ENCODE data around the gene ETV3. TPM values are rescaled to one million over a fixed set of nuclear protein-coding genes. Genes with fewer than 3 reads are reported as not detected.
"Not testable (repeated sequence)": the region's sequence is repeated elsewhere in the genome, so short reads cannot be mapped to it uniquely, and the experiment has no call there.

ETV3 gene
- total RNA-seq, 2 experiments from 2014 or later: 30.9 to 32.4 TPM

DNA sequence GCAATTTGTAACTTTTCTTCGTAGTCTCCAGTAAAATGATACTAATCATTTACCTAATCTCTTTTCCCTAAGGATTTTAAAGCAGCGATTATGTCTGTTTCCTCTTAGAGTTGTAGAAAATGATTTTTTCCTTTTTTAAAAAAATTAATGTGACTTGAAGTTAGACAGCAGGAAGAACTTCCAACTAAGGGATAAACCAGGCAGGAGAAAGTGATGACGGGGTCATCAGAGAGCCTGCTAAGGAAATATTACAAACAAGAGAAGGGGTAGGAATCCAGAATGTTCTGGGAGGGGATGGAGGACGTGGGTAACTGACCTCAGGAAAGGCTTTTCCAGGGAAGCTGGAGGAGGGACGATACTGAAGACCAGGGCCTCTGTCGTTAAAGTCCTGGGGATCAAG, 29.7 kb downstream of the ETV3 start:
- Mint-ChIP-seq H3K4me3 (no peak overlapping the region), H3K27ac (no peak overlapping the region), H3K36me3 (no peaks in the 10 kb centered on the region), H3K27me3 (peaks cover 28% of the 10 kb centered on the region), H3K4me1 (ENCODE audit: low read depth) (peaks cover 11% of the 10 kb centered on the region), H3K9me3 (no peaks in the 10 kb centered on the region)
- intact Hi-C loops (cut with micrococcal nuclease): loop anchor here (5.0 kb wide), 1 partner anchor 34 kb away; no protein-coding TSS in a partner anchor
- CTCF ChIA-PET: interaction anchor here (2.7 kb wide), 1 partner anchor 18 kb away, joined by 17 read pairs; no protein-coding TSS in a partner anchor
- no peak for DNase-seq
- POLR2A ChIA-PET: no interaction called here

DNA sequence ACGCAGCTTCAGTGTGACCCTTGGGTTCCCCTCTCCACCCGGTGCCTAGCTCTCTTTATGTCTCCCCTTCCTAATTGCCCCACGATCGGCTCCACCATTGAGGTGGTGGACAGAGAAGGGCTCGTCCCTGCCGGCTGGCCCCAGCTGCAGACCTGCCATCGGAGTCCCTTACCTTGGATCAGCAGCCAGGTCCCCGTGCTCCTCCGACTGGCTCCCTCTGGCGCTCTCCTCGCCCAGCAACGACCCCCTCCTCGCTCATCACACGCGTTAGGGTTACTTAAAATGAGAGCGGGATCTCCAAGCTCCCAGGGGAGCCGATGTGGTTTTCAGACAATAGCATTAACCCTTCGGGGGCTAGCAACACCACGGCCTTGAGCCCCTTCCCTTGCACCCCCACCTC, 30.5 kb downstream of the ETV3 start:
- CTCF ChIA-PET: no interaction called here
- intact Hi-C loops (cut with micrococcal nuclease): loop anchor here (5.0 kb wide), 1 partner anchor 35 kb away; no protein-coding TSS in a partner anchor
- Mint-ChIP-seq H3K36me3 (no peaks in the 10 kb centered on the region), H3K4me1 (ENCODE audit: low read depth) (peaks cover 11% of the 10 kb centered on the region), H3K27me3 (peaks cover 28% of the 10 kb centered on the region), H3K27ac (no peak overlapping the region), H3K9me3 (no peaks in the 10 kb centered on the region), H3K4me3 (no peak overlapping the region)
- POLR2A ChIA-PET: no interaction called here
- DNase-seq: no peak

DNA sequence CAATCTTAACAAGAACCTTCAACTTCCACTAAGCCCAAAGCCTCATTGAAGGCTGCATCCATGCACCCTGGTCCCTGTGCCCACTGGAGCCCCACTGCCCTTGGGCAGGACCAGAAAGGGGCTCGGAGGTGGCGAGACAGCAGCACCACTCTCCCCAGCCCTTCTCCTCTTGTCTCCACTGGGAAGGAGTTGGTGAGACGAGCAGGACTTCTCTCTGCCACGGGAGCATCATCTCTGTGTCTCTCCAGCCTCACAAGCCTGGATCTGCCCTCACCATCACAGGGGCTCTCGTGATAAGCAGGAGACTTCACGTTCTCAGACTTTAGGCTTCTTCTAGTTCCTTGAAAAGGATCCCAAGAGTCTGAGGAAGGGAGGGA, 31.4 kb downstream of the ETV3 start:
- H3K9me3 Mint-ChIP-seq: no peaks in the 10 kb centered on the region
- no peaks in the 10 kb centered on the region for H3K36me3 Mint-ChIP-seq
- no peak overlapping the region for H3K27ac Mint-ChIP-seq
- peaks cover 26% of the 10 kb centered on the region for H3K27me3 Mint-ChIP-seq
- no peak for DNase-seq
- CTCF ChIA-PET: interaction anchor here (1.3 kb wide), 2 partner anchors 16 to 17 kb away, joined by 4 read pairs; no protein-coding TSS in a partner anchor
- H3K4me3 Mint-ChIP-seq: no peak overlapping the region
- intact Hi-C loops (cut with micrococcal nuclease): loop anchor here (5.0 kb wide), 1 partner anchor 36 kb away; no protein-coding TSS in a partner anchor
- peaks cover 11% of the 10 kb centered on the region for H3K4me1 Mint-ChIP-seq (ENCODE audit: low read depth)
- POLR2A ChIA-PET: no interaction called here

DNA sequence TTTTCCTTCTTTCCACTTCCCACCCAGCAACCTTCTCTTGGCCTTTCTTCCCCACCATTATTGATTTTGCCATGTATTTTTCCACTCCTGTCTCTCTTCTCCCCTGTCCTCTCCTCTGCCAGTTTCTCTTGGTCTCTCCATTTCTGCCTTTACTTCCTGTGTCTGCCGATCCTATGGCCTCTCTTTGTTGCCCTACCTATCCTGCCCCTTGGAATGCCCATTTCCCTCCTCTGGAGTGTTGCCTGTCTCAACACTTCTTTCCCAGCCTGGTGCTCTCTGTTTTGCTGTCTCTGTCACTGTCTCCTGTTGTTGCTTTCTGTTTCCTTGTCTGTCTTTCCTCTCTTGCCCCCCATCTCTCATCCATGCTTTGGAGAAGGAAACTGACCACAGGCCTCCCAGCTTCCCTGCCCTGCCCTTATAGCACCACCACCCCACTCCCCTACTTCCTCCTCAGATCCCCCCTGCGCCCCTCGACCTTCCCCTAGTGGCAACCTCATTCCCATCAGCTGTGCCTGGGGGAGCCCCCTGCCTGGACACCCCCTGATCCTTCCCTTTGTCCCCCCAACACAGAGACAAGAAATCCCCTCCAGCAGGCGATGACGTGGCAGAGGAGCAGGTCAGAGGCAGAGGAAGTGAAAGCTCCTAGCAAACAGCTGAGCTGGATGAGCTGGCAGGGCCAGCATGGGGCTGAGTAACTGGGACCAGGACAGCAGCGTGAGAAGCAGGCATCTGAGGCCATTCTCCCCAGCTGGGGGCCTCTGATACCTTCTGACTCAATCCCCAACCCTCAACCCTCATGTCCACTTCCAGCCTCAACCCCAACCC, 32.0 kb downstream of the ETV3 start:
- H3K27ac Mint-ChIP-seq: no peak overlapping the region
- intact Hi-C loops (cut with micrococcal nuclease): loop anchor here (5.0 kb wide), 1 partner anchor 36 kb away; no protein-coding TSS in a partner anchor
- peaks cover 26% of the 10 kb centered on the region for H3K27me3 Mint-ChIP-seq
- no peak overlapping the region for H3K4me3 Mint-ChIP-seq
- H3K36me3 Mint-ChIP-seq: no peaks in the 10 kb centered on the region
- ChIA-PET POLR2A (no interaction called here), CTCF (interaction anchor here (1.3 kb wide), 2 partner anchors 15 to 16 kb away, joined by 4 read pairs; no protein-coding TSS in a partner anchor)
- peak; percentile 73 for DNase-seq
- no peaks in the 10 kb centered on the region for H3K9me3 Mint-ChIP-seq
- H3K4me1 Mint-ChIP-seq (ENCODE audit: low read depth): peaks cover 11% of the 10 kb centered on the region

DNA sequence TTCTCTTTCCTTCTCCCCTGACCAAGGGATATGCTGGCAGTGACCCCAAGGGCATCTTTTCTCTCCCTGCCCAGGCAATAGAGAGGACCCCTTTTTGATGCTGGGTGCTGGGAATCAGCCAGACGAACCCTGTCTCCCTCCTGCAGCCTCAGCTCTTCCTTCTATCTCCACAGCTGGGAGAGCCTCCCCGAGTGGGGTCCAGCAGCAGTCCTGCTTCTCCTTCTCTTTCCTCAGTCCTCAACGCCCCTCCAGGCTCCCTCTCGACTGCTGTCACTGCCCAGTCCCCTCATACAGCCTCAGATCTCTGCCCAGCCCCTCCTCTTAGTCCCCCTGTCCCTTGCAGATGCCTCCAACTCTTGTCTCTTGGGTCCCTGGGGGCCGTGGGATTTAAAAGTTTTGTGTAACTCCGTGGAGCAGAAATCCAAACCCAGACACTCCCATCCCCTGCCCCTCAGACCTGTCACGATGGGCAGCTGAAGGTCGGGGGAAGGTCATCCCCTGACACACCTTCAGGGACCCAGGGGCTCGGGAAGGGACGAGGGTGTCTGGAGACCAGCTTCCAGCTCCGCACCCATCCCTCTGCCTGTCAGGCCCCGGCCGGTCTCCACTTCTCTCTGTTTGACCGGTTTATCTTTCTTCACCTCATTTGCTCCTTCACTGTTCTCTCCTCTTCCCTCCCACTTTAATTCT, 32.8 kb downstream of the ETV3 start:
- Mint-ChIP-seq H3K27ac (no peak overlapping the region), H3K9me3 (no peaks in the 10 kb centered on the region), H3K4me1 (ENCODE audit: low read depth) (peaks cover 11% of the 10 kb centered on the region), H3K27me3 (peaks cover 23% of the 10 kb centered on the region), H3K4me3 (no peak overlapping the region), H3K36me3 (no peaks in the 10 kb centered on the region)
- ChIA-PET POLR2A (interaction anchor here (0.7 kb wide), 1 partner anchor 23 kb away, joined by 3 read pairs; no protein-coding TSS in a partner anchor), CTCF (interaction anchor here (1.3 to 4.0 kb wide), 3 partner anchors 15 to 50 kb away, joined by 4 to 22 read pairs (median 12); no protein-coding TSS in a partner anchor)
- intact Hi-C loops (cut with micrococcal nuclease): loop anchor here (5.0 kb wide), 1 partner anchor 37 kb away; no protein-coding TSS in a partner anchor
- DNase-seq: no peak

DNA sequence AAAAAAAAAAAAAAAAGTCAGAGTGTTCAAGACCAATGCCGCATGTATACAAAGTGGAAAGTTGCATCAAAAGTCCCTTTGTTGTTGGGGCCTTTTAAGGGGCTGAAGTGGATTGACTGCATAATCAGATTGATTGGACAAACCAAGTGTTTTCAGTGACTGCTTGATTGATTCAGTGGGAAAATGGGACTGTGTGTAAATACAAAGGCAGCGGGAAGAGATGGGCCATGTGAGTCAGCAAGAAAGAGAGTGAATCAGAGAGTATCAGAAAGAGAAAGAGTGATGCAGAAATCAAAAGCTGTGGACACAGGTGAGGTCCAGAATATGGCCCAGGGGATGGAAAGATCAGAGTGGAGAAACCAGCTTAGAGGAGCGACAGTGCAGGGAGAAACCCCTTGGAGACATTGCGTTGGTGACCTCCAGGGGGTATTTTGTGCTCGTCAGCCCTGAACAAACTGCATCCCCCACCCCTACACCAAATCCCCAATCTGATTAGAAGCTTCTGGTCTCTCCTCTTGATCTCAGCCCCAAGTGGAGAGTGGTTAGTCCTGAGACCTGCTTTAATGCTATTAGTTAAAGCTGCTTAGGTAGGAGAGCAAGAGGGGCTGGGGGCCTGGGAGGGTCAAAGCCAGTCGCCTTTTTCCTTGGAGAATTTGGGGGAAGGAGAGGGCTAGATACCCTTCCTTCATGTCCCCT, 33.4 kb downstream of the ETV3 start:
- Mint-ChIP-seq H3K36me3 (no peaks in the 10 kb centered on the region), H3K4me1 (ENCODE audit: low read depth) (peaks cover 11% of the 10 kb centered on the region), H3K9me3 (no peaks in the 10 kb centered on the region), H3K27me3 (peaks cover 23% of the 10 kb centered on the region), H3K27ac (no peak overlapping the region), H3K4me3 (no peak overlapping the region)
- POLR2A ChIA-PET: interaction anchor here (0.7 kb wide), 1 partner anchor 22 kb away, joined by 3 read pairs; no protein-coding TSS in a partner anchor
- intact Hi-C loops (cut with micrococcal nuclease): loop anchor here (5.0 kb wide), 1 partner anchor 38 kb away; no protein-coding TSS in a partner anchor
- no peak for DNase-seq
- CTCF ChIA-PET: interaction anchor here (2.1 to 4.0 kb wide), 2 partner anchors 14 to 51 kb away, joined by 12 to 22 read pairs; no protein-coding TSS in a partner anchor

DNA sequence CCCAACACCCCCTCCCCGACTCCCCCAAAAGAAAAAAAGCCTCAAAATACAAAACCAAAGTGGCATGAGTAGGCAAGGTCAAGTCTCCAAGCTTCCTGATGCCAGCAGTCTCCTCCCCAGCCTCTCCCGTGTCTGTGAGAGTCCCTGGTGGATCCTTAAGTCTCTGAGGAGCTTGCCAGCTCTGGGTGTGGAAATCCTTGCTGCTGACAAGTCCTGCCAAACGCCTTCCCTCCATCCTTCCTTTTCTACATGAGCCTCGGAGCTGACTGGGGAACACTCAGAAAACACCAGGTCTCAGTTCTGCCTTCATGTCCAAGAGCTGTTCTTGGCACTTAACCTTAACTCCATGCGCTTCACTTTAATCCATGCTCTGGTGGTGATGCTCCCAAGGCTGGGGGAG, 34.9 kb downstream of the ETV3 start:
- Mint-ChIP-seq H3K9me3 (no peaks in the 10 kb centered on the region), H3K27me3 (peaks cover 18% of the 10 kb centered on the region), H3K27ac (no peak overlapping the region), H3K4me1 (ENCODE audit: low read depth) (peaks cover 17% of the 10 kb centered on the region), H3K36me3 (no peaks in the 10 kb centered on the region), H3K4me3 (no peak overlapping the region)
- intact Hi-C loops (cut with micrococcal nuclease): no loop called here
- POLR2A ChIA-PET: no interaction called here
- CTCF ChIA-PET: interaction anchor here (3.3 to 4.0 kb wide), 2 partner anchors 13 to 53 kb away, joined by 17 to 22 read pairs; no protein-coding TSS in a partner anchor
- no peak for DNase-seq

DNA sequence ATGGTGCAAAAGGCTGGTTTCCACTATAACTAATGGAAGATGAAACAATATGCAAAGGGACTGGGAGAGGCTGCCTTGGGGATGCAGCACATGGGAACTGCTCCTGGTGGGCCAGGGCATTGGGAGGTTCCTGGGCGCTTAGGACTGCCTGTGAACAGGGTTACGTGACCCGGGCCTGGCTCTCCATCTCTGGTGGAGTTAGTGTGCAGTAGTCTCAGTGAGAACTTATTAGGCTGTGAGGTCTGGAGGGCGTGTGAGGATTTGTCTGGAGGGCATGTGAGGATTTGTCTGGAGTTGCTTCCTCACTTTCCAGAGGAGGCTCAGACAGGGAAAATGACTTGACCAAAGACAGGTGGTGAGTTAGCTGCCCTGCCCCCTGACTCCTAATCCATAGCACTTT, 37.0 kb downstream of the ETV3 start:
- no peak overlapping the region for H3K4me3 Mint-ChIP-seq
- no peaks in the 10 kb centered on the region for H3K9me3 Mint-ChIP-seq
- H3K27ac Mint-ChIP-seq: no peak overlapping the region
- peaks cover 4% of the 10 kb centered on the region for H3K27me3 Mint-ChIP-seq
- DNase-seq: no peak
- H3K4me1 Mint-ChIP-seq (ENCODE audit: low read depth): peaks cover 11% of the 10 kb centered on the region
- ChIA-PET CTCF (interaction anchor here (3.3 to 4.0 kb wide), 2 partner anchors 11 to 55 kb away, joined by 17 to 22 read pairs; no protein-coding TSS in a partner anchor), POLR2A (no interaction called here)
- H3K36me3 Mint-ChIP-seq: no peaks in the 10 kb centered on the region
- intact Hi-C loops (cut with micrococcal nuclease): no loop called here

DNA sequence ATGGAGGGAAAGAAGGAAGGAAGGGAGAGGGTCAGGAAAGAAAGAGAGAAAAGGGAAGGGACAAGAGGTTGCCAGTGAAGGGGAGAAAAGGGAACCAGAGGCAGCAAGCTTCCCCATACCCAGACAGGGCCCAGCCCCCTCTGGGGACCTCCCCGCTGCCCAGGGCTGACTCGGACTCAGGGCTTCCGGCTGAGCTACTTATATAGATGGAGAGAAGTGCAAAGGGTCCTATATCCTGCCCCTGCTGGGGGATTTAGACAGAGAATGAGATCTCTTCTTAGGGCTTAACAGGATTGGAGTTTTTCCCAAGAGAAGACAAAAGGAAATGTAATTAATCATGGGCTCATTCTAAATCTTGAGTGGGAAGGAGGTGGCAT, 38.6 kb downstream of the ETV3 start, which contains the start of gene ETV3L:
ETV3L (minus strand) TSS at position 176 of the 377 bp plus-strand sequence. CDS start 285 bp downstream, outside the sequence.
- intact Hi-C loops (cut with micrococcal nuclease): no loop called here
- Mint-ChIP-seq H3K4me1 (ENCODE audit: low read depth) (peaks cover 8% of the 10 kb centered on the region), H3K27me3 (peaks cover 2% of the 10 kb centered on the region), H3K36me3 (no peaks in the 10 kb centered on the region), H3K4me3 (no peak within 1 kb of the TSS), H3K27ac (no peak within 1 kb of the TSS), H3K9me3 (no peaks in the 10 kb centered on the region)
- no peak for DNase-seq
- ChIA-PET POLR2A (no interaction called here), CTCF (interaction anchor here (1.4 to 1.9 kb wide), 2 partner anchors 10 to 11 kb away, joined by 3 to 10 read pairs; no protein-coding TSS in a partner anchor)

DNA sequence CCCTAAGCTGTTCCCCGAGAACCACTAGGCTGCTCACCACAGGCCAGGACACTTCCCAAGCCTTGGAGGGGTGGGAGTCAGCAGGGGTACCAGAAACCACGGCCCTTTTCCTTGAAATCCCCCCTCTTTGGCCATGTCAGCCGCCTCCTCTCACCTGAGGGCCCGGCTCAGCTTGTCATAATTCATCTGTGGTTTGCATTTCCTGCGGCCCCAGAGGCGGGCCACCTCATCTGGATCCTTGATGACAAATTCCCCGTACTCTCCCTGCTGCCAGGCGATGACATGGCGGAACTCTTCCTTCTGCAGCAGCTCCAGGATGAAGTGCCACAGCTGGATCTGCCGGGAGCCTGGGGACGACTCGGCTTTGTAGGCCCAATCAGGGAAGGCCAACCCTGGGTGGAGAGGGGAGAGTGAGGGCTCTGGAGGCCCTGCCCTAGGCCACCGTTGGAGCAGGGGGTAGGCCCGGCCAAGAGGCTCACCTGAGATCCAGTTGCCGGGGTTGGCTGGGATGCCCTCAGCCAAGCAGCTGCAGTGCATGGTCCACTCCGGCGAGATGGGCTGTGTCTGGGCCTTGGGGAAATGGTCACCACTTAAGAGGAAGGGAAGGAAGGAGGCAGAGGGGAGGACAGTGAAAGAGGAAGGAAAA, 39.1 kb downstream of the ETV3 start:
- intact Hi-C loops (cut with micrococcal nuclease); POLR2A ChIA-PET; H3K4me3 Mint-ChIP-seq; H3K27ac Mint-ChIP-seq; H3K4me1 Mint-ChIP-seq (ENCODE audit: low read depth); DNase-seq; H3K27me3 Mint-ChIP-seq; H3K36me3 Mint-ChIP-seq; H3K9me3 Mint-ChIP-seq: not testable (repeated sequence)
- CTCF ChIA-PET: interaction anchor here (1.4 to 1.9 kb wide), 3 partner anchors 9 to 11 kb away, joined by 3 to 10 read pairs (median 5); no protein-coding TSS in a partner anchor

DNA sequence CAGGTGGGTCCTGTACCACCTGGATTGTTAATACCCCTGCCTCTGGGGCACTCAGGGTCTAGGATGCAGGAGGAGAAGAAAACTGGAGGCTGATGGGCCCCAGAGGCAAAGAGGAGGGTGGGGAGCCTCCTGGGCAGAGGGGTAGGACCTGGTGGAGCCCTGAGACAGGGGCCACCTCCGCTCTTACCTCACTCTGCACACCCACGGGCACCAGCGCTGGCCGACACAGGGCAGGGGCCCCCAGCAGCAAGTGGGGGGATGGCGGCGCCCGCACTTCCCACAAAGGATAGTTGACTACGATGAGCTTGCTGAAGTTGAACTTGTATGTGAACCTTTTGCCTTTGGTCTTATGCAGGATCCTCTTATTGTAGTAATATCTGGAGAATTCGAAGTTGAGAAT, 39.7 kb downstream of the ETV3 start:
- CTCF ChIA-PET: interaction anchor here (1.5 to 1.9 kb wide), 2 partner anchors 9 to 10 kb away, joined by 5 to 10 read pairs; no protein-coding TSS in a partner anchor
- intact Hi-C loops (cut with micrococcal nuclease): no loop called here
- Mint-ChIP-seq H3K27me3 (peaks cover 2% of the 10 kb centered on the region), H3K9me3 (no peaks in the 10 kb centered on the region), H3K4me1 (ENCODE audit: low read depth) (peaks cover 6% of the 10 kb centered on the region), H3K36me3 (no peaks in the 10 kb centered on the region), H3K27ac (no peak overlapping the region), H3K4me3 (no peak overlapping the region)
- POLR2A ChIA-PET: no interaction called here
- no peak for DNase-seq
